NCI-H187 treated with DMSO at 0.1 percent for 48 hours (cell line): ENCODE data around the gene ANKRD55.
"Not testable (repeated sequence)": the region's sequence is repeated elsewhere in the genome, so short reads cannot be mapped to it uniquely, and the experiment has no call there.

Source experiments
- DNase-seq: peaks from one replicate; lab custom pipeline; 2025; lab: John Stamatoyannopoulos, UW

The ANKRD55 gene

DNA sequence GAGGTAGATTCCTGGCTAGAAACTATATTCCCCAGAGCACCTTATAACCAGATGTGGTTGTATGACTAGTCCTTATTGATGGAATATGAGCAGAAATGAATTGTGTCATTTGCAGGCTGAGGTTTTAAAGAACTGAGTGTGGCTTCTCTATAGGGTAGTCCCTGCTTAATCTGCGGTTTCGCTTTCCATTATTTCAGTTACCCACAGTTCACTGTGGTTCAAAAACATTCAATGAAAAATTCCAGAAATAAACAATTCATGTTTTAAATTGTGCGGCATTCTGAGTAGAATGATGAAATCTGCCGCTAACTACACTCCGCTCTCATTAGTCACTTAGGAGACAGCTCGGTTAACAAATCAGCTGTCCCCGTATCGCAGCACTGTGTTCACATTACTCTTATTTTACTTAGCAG, 65.1 kb downstream of the ANKRD55 start:
- no peak for DNase-seq

GRCh38 chr5:56167519-56167918, 65.6 kb downstream of the ANKRD55 start:
- no peak for DNase-seq

DNA sequence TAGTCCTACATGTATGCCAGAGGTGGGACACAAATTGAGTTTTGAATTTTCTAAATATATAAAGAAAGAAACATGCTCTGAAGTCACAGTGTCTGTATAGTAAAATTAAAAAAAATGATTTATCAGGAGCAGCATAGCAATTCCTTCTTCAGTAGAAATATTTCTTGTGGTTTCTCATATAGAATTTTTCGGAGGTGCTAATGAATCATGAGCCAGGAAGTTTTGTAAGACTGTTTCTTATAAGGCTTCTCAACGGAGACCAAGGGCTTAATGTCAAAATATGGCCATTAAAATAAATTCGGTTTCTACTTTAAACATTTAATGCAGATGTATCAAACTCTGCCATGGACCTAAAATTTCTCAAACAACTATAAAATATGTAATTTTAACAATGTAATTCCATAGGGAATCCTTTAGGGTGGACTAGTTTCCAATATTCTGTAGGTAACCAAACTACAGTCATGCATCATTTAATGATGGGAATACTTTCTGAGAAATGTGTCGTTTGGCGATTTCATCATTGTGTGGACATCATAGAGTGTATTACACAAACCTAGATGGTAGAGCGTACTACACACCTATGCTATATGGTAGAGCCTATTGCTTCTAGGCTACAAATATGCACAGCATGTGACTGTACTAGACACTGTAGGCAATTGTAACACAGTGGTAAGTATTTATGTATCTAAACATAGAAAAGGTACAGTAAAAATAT, 66.3 kb downstream of the ANKRD55 start:
- DNase-seq = no peak

GRCh38 chr5:56164376-56164775, 68.8 kb downstream of the ANKRD55 start:
- no peak for DNase-seq

GRCh38 chr5:56161927-56162326, 71.2 kb downstream of the ANKRD55 start:
- no peak for DNase-seq

- DNase-seq = no peak
Measured at GRCh38 chr5:56161439-56161823, 71.7 kb downstream of the ANKRD55 start.

- no peak for DNase-seq
Measured at GRCh38 chr5:56160723-56161438, 72.2 kb downstream of the ANKRD55 start.

- no peak for DNase-seq
Measured at GRCh38 chr5:56159521-56159947, 73.6 kb downstream of the ANKRD55 start.

DNA sequence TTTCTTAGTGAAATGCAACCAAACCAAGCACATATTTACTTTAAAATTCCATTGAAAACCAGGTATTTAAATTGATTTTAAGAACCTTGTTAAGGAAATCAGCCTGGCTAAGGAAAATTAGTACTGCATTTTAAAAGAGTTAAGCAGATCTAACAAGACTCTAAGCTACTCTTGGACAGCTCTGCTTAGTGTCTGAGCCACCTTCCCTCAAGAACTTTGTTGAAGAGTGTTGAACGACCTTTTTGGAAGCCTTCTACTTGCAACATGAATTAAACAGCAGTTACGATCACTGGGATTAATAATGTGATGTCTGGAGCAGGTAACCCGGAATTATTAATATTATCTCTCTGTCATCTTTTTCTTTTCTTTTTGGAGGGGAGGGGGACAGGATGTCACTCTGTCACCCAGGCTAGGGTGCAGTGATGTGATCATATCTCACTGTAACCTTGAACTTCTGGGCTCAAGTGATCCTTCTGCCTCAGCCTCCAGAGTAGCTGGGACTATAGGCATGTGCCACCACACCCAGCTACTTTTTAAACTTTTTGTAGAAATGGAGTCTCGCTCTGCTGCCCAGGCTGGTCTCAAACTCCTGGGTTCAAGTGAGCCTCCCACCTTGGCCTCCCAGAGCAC, 74.7 kb downstream of the ANKRD55 start:
- no peak for DNase-seq

DNA sequence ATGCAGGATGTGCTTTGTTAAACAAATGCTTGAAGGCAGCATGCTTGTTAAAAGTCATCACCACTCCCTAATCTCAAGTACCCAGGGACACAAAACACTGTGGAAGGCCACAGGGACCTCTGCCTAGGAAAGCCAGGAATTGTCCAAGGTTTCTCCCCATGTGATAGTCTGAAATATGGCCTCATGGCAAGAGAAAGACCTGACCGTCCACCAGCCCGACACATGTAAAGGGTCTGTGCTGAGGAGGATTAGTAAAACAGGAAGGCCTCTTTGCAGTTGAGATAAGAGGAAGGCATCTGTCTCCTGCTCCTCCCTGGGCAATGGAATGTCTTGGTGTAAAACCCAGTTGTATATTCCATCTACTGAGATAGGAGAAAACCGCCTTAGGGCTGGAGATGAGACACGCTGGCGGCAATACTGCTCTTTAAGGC, 75.9 kb downstream of the ANKRD55 start:
- DNase-seq = not testable (repeated sequence)

DNA sequence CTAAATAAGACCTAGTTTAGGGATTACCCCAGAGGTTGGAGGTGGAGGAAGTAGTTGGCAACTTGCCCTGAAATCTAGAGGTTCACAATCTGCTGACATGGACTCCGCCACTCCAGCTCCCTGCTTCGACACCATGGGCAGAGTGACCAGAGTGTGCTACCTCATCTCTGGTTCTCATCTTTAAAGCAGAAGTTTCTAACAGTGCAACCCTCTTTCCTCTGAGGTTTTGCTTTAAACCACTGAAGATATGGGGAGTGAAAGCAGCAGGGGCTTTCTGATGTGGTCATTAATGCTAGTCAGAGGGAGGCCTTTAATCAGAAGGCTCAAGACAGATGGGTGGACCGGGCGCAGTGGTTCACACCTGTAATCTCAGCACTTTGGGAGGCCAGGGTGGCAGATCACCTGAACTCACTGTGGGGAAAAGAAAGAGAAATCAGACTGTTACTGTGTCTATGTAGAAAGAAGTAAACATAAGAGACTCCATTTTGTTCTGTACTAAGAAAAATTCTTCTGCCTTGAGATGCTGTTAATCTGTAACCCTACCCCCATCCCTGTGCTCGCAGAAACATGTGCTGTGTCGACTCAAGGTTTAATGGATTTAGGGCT, 76.4 kb downstream of the ANKRD55 start:
- not testable (repeated sequence) for DNase-seq

DNA sequence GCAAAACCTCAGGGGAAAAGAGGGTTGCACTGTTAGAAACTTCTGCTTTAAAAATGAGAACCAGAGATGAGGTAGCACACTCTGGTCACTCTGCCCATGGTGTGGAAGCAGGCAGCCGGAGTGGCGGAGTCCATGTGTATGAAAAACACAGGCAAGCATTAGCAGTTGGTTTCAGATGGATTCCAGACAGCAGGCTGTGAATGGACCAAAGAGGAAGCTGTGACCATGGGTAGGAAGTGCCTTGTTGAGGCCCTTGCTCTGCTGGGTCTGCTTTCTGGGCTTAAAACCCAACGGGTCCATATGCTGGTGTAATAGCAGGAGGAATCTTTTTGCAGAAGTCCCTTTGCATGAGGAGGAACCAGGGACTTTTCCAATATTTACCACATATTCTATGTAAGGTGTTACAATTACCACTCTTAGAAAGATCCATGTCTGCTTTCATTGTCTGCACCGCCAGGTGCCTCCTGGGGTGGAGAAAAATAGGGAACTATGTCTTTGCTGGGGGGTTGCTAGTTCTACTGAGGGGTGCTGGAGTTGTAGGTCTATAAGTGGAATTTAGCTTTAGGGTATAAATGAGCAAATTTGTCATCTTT, 77.0 kb downstream of the ANKRD55 start:
- no peak for DNase-seq

DNA sequence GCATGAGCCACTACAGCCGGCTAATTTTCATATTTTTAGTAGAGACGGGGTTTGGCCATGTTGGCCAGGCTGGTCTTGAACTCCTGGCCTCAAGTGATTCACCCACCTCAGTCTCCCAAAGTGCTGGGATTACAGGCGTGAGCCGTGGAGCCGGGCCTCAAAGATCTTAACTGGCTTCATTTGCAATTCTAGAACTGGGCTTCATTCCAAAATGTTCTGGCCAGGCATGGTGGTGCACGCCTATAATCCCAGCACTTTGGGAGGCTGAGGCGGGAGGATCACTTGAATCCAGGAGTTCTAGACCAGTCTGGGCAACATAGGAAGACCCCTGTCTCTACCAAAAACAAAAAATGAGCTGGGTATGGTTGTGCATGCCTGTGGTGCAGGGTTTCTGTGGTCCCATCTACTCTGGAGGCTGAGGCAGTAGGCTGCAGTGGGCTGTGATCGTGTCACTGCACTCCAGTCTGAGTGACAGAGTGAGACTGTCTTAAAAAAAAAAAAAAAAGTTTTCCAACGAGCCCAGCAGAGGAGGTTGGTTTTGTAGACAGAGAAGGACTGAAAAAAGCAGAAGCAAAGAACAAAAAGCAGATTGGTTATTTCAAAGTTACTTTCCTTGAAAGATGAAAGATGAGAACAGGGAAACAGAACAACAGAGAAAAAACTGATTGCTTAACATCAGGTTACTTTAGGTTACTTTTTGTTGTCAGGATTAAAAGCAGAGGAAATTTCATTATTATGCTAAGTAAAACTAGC, 78.2 kb downstream of the ANKRD55 start:
- DNase-seq = no peak

- no peak for DNase-seq
Measured at GRCh38 chr5:56152437-56152836, 80.7 kb downstream of the ANKRD55 start.

DNA sequence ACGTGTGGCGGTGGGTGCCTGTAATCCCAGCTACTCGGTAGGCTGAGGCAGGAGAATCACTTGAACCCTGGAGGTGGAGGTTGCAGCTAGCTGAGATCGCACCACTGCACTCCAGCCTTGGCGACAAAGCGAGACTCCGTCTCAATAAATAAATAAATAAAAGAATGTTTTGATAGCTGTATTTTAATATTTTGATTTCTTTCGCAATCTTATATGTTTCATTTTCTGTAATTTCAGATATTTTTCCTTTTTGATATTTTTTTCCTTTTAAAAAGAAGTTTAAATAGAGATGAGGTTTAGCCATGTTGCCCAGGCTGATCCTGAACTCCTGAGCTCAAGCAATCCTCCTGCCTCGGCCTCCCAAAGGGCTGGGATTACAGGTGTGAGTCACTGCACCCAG, 82.4 kb downstream of the ANKRD55 start:
- DNase-seq = not testable (repeated sequence)

DNA sequence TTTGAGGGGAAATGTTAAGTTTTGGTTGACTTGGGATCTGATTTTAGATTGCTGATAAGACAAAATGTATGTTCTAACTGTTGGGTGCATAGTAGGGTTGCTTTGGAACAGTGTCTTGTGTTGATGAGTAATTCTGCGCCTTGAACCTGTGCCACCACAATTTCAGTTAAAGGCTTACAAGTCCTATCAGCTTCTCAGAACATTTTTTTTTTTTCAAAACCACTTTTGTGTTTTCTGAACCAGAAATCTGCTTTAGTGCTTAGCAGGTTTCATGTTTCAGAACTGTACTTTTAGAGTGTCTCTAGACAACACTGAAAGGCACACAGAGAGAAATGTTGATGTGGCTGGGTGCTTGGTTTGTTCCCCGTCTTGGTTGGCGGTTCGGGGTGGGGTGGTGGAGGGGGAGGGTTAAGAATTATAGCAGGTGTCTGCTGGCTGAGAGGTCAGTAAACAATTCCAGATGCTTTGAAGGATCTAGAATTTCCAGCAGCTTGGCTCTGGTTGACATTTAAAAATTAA, 84.6 kb downstream of the ANKRD55 start:
- DNase-seq = peak; percentile 97

DNA sequence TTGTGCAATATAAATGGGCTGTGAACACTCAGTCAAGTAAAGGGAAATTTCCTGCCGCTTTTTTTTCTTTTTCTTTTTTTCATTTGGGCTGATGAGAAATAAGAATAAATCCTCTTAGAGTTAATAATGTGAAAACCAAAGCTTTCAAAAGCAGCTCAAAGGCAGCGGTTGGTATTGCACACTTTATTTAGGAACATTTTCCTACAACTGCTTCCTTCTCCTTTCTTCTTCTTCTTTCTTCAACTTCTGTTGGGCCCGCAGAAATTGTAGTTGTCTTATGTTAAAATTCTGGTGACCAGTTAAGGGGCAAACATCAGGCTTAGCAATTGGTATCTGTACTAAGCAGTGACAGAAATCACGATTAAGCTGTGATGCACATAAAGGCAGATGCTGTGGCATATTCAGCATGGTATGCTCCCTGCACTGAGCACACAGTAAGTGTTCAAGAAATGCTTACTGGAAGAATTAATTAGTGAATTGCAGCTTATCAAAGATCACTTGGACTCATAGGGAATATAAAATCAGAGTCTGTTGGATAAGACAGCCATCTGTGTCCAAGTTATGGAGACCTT, 85.4 kb downstream of the ANKRD55 start:
- DNase-seq = no peak

DNA sequence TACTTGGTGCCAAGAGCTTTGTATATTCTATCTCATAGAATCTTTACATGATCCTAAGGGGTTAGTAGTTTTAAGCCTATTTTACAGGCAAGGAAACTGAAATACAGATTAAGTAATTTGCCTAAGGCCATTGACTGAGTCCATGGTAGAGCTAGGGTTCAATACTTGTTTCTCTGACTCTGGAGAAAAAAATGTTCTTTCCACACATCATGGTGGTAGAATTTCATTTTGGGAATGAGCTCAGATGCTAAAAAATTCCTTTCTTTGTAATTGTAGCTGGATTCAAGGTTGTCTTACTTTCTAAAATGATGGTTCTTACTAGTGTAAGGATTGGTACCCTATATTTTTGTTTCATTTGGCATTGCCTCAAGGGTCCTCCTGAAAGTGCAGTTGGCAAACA, 86.0 kb downstream of the ANKRD55 start:
- no peak for DNase-seq

GRCh38 chr5:56146674-56147073, 86.5 kb downstream of the ANKRD55 start:
- no peak for DNase-seq

- DNase-seq = no peak
Measured at GRCh38 chr5:56145511-56145910, 87.6 kb downstream of the ANKRD55 start.

DNA sequence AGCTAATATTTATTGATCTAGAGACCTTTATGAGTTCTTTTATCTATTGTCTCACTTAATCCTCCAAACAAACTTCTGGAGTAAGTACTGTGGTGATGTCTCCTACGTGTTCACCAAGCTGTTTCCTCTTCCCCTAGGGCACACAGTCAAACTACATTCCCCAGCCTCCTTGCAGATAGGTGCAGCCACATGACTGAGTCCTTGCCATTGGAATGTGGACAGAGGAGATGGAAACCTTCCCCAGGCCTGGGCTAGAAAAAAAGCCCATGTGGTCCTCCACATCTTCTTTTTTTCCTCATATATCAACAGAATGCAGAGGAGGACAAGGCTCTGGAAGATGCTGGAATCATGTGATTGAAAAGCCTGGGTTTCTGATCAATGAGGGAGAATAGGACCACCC, 88.0 kb downstream of the ANKRD55 start:
- no peak for DNase-seq
